ENCODE measurements around the gene PPM1B. TPM values are rescaled to one million over a fixed set of nuclear protein-coding genes. Genes with fewer than 3 reads are reported as not detected.

Gene PPM1B
- total and polyA plus RNA-seq, 8 donors = 37.5 to 66.2 (median 57.0) TPM

DNA sequence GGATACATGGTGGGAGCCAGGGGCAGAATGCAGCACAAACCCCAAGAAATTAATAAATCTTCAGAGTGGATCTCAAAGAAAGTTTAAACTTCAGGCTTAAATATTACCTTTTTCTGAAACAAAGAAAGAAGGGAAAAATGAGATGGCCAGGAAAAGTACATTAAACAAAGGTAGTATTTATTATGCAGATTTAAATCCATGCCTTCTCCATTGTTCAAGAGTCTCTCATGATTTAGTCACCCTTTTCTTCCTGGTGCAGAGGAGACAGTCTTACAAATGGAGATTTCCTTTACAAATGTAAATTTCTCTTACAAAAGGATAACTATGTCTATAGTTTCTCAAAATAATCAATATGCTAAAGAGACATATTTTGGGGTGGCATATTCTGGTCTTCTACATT is 33.4 kb upstream of the PPM1B start:
- H3K4me1 ChIP-seq = peaks cover 0 to 4% of the 10 kb centered on the region in 2 donors
- ATAC-seq = no peak
- DNase-seq = no peak
- H3K4me3 ChIP-seq = no peak overlapping the region
- intact Hi-C loops (cut with DNase I) = no loop called here
- no peaks in the 10 kb centered on the region for H3K36me3 ChIP-seq
- no peak overlapping the region for H3K27ac ChIP-seq
- TF ChIP-seq, protein P1, sequence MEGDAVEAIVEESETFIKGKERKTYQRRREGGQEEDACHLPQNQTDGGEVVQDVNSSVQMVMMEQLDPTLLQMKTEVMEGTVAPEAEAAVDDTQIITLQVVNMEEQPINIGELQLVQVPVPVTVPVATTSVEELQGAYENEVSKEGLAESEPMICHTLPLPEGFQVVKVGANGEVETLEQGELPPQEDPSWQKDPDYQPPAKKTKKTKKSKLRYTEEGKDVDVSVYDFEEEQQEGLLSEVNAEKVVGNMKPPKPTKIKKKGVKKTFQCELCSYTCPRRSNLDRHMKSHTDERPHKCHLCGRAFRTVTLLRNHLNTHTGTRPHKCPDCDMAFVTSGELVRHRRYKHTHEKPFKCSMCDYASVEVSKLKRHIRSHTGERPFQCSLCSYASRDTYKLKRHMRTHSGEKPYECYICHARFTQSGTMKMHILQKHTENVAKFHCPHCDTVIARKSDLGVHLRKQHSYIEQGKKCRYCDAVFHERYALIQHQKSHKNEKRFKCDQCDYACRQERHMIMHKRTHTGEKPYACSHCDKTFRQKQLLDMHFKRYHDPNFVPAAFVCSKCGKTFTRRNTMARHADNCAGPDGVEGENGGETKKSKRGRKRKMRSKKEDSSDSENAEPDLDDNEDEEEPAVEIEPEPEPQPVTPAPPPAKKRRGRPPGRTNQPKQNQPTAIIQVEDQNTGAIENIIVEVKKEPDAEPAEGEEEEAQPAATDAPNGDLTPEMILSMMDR (IDR thresholded peaks at IDR 0.05) = no peak
- no peaks in the 10 kb centered on the region for H3K9me3 ChIP-seq
- no peaks in the 10 kb centered on the region for H3K27me3 ChIP-seq

DNA sequence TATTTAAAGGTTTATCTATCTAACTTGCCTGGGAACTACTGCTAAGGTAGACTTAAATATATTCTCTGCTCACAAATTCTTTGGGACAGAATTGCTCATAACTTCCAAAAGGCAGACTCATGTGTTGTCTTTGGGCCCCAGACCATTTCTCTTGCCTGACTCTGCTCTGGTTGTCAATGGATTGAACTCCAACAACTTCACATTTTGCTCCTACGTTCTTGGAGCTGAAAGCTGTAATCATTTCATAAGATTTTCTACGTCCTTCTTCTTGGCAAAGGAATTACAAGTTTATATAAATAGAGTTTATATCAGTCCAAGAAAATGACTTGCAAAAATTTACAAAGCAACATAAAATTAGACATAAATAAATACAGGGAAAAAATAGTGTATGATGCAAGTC is 32.9 kb upstream of the PPM1B start:
- Histone ChIP-seq H3K4me1 (peaks cover 0 to 4% of the 10 kb centered on the region in 2 donors), H3K36me3 (no peaks in the 10 kb centered on the region), H3K9me3 (no peaks in the 10 kb centered on the region), H3K27ac (no peak overlapping the region), H3K27me3 (no peaks in the 10 kb centered on the region), H3K4me3 (no peak overlapping the region)
- no peak for ATAC-seq
- DNase-seq = no peak
- intact Hi-C loops (cut with DNase I) = no loop called here
- TF ChIP-seq, protein P1 (IDR thresholded peaks at IDR 0.05) = no peak

- Histone ChIP-seq H3K36me3 (no peaks in the 10 kb centered on the region), H3K4me1 (peaks cover 0 to 4% of the 10 kb centered on the region in 2 donors), H3K27me3 (no peaks in the 10 kb centered on the region), H3K9me3 (no peaks in the 10 kb centered on the region), H3K4me3 (no peak overlapping the region), H3K27ac (no peak overlapping the region)
- TF ChIP-seq, protein P1 (IDR thresholded peaks at IDR 0.05) = no peak
- ATAC-seq = no peak
- no peak for DNase-seq
- intact Hi-C loops (cut with DNase I) = no loop called here
Measured at GRCh38 chr2:44136252-44136651, 32.4 kb upstream of the PPM1B start.

DNA sequence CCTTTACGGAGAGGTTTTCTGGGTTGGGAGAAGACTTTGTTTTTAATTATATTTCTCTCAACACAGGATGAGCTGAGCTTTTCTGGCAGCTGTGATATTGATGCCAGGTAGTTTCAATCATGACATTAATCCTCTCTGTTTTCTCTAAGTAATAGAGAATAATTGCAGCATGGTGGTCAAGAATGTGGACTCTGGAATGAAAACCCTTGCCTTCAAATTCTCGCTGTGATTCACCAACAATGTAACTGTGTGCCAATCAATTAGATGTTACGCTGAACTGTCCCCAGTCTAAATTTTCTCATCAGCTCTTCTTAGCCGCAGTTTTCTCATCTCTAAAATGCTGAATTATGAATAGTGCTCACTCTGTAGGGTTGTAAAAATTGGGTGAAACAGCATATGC is 31.6 kb upstream of the PPM1B start:
- DNase-seq (no peak), ATAC-seq (no peak)
- H3K9me3 ChIP-seq = no peaks in the 10 kb centered on the region
- no peaks in the 10 kb centered on the region for H3K27me3 ChIP-seq
- no peak overlapping the region for H3K4me3 ChIP-seq
- TF ChIP-seq, protein P1 (IDR thresholded peaks at IDR 0.05) = no peak
- no peak overlapping the region for H3K27ac ChIP-seq
- intact Hi-C loops (cut with DNase I) = no loop called here
- peaks cover 0 to 4% of the 10 kb centered on the region in 2 donors for H3K4me1 ChIP-seq
- H3K36me3 ChIP-seq = no peaks in the 10 kb centered on the region

DNA sequence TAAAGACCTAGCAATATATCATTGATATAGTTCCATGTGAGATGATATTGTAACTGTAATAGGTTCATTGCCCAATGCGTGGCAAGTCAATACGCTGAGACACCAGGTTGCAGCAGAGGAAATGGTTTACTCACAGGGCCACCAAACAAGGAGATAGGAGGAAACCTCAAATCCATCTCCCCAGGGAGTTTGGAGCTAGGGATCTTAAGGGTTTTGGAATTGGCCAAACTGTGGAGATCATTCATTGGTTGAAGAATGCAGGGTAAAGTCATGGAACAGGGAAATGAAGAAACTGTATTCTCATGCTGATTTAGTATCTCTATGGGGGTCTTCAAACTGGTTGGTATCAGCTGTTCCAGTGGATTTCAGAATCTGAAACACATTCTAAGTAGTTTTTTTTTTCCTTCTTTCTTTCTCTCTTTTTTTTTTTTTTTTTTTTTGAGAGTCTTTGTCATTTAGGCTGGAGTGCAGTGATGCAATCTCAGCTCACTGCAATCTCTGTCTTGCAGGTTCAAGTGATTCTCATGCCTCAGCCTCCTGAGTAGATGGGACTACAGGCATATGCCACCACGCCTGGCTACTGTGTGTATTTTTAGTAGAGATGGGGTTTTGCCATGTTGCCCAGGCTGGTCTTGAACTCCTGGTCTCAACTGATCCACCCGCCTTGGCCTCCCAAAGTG is 30.7 kb upstream of the PPM1B start:
- intact Hi-C loops (cut with DNase I) = no loop called here
- no peak for ATAC-seq
- peaks cover 0 to 4% of the 10 kb centered on the region in 2 donors for H3K4me1 ChIP-seq
- no peak overlapping the region for H3K27ac ChIP-seq
- H3K27me3 ChIP-seq = no peaks in the 10 kb centered on the region
- no peak overlapping the region for H3K4me3 ChIP-seq
- H3K36me3 ChIP-seq = no peaks in the 10 kb centered on the region
- DNase-seq = no peak
- TF ChIP-seq, protein P1 (IDR thresholded peaks at IDR 0.05) = no peak
- H3K9me3 ChIP-seq = no peaks in the 10 kb centered on the region

Data from left lung (tissue), 10 donors.